Heart left ventricle (tissue), 16 donors: ENCODE data around the gene KIAA1586. TPM values are rescaled to one million over a fixed set of nuclear protein-coding genes. Genes with fewer than 3 reads are reported as not detected.
"Not testable (repeated sequence)": the region's sequence is repeated elsewhere in the genome, so short reads cannot be mapped to it uniquely, and the experiment has no call there.

ENCODE experiments used
- ATAC-seq, 4 donors: fragments of 200-7000 bp; cut with Tn5 transposase; one replicate each; pipeline ENCODE4 v1.9.1; 2020 to 2022; ENCODE audit warnings: moderate library complexity in 4 of 4, mild to moderate bottlenecking in 3 of 4, moderate number of reproducible peaks in 1 of 4
- DNase-seq, 5 donors: peaks; one replicate each; pipeline ENCODE4 v3.0.0-alpha.2; 2020
- H3K27ac ChIP-seq, 12 donors: fragments of 200-600 bp; sonication (generic) in 4 of 12; one replicate each; pipeline versions ENCODE4 v1.5.0 to v1.8.0; 2016 to 2022; ENCODE audit warnings: mild to moderate bottlenecking in 2 of 12
- H3K27me3 ChIP-seq, 9 donors: fragments of 200-600 bp; sonication (generic) in 2 of 9; one replicate each; pipeline versions ENCODE4 v1.5.1 to v1.8.0; 2016 to 2022; ENCODE audit warnings: mild to moderate bottlenecking in 3 of 9
- H3K36me3 ChIP-seq, 9 donors: fragments of 200-600 bp; sonication (generic) in 2 of 9; one replicate each; pipeline versions ENCODE4 v1.5.0 to v1.8.0; 2018 to 2022; ENCODE audit warnings: mild to moderate bottlenecking in 2 of 9
- H3K4me1 ChIP-seq, 12 donors: fragments of 200-600 bp; sonication (generic) in 4 of 12; one replicate each; pipeline versions ENCODE4 v1.5.0 to v1.8.0; 2016 to 2022; ENCODE audit warnings: mild to moderate bottlenecking in 3 of 12
- H3K4me3 ChIP-seq, 12 donors: fragments of 200-600 bp; sonication (generic) in 4 of 12; one replicate each; pipeline versions ENCODE4 v1.5.0 to v1.8.0; 2017 to 2022; ENCODE audit warnings: mild to moderate bottlenecking in 9 of 12, moderate library complexity in 4 of 12
- H3K9me3 ChIP-seq, 12 donors: fragments of 200-600 bp; sonication (generic) in 4 of 12; one replicate each; pipeline versions ENCODE4 v1.5.0 to v1.8.0; 2016 to 2022; ENCODE audit warnings: mild to moderate bottlenecking in 1 of 12
- CTCF ChIP-seq, 12 donors: fragments of 200-600 bp; sonication (generic) in 4 of 12; IDR thresholded peaks; one replicate each; pipeline versions ENCODE4 v1.5.0 to v1.8.0; 2018 to 2022; ENCODE audit warnings: antibody characterized with exemption in 12 of 12, mild to moderate bottlenecking in 5 of 12
- POLR2A ChIP-seq, 2 donors: fragments of 450-650 bp; IDR thresholded peaks; one replicate each; pipeline ENCODE4 v1.6.1; 2017; ENCODE audit warnings: antibody characterized with exemption in 2 of 2, mild to moderate bottlenecking in 2 of 2, moderate library complexity in 2 of 2
- WGBS, 4 donors: extraction: QIAGEN DNeasy Blood & Tissue Kit in 2 of 4; methylation state at CpG; one replicate each; pipeline versions ENCODE4 v1.1.5 to v1.1.7; 2013 to 2018; 5-methylcytosine and 5-hydroxymethylcytosine counted together
- intact Hi-C, 10 donors: fragments of 100-400 bp; cut with DNase I; formaldehyde crosslinking; loops; one replicate each; pipeline versions ENCODE4 v1.11.1 to v1.14.2; 2022
- polyA plus RNA-seq, 2 donors: library from polyadenylated mRNA; stranded (reverse); fragments of 200-250 nt; gene quantifications; one replicate each; pipeline ENCODE4 v1.2.3, GENCODE V29; 2013
- total RNA-seq, 9 donors: library from RNA; depleted of rRNA in 2 of 9; stranded (reverse); fragments of >200 nt in 2 of 9; fragmentation: NEBNext Ultra II Directional in 3 of 9; extraction: Animal tissue kit (Norgen Biotek cat#: 25700) in 3 of 9; gene quantifications; one replicate each; pipeline versions ENCODE4 v1.1.0 to v1.2.4, GENCODE V29; 2016 to 2023
- donor health status: ischemic (EF 13 %, LVEDD 7.1; RV severe dilation, severe dysfunction).
- donor health status: healthy with polysubstance abuse.
- donor health status: DM: no; HTN: yes; CAD: no.
- donor health status: DM: no; HTN: no; CAD: no.
- donor health status: ischemic (EF 25% LVEDD 6.9; RV normal size, moderate dysfunction).
- donor health status: ischemic (EF 25% LVEDD 5.7; RV mildly dilated, moderate dysfunction).
- donor health status: healthy.
- donor health status: DM: yes; HTN: yes; CAD: no.
- donor health status: ischemic (EF 35%, LVEDD 5.7; RV mildly dilated, moderate dysfunction).
- donor health status: nonischemic (EF 11% LVEDD 7.7; RV severe dilation, severe dysfunction).
- donor health status: DM: yes; HTN: yes; CAD: no.
- donor health status: PGD.
- donor health status: ischemic (EF 29% LVEDD 5.4; RV normal size, mild dysfunction).
- donor health status: nonischemic (EF 23%, LVEDD 6.1; RV moderate dilation, normal function).

Gene KIAA1586
- total and polyA plus RNA-seq, 11 donors, result 2.1 to 11.7 (median 6.3) TPM

GRCh38 chr6:57035549-57035948 lies 10.9 kb upstream of the KIAA1586 start:
- intact Hi-C loops, result no loop called here
- Histone ChIP-seq H3K4me1 (no peaks in the 10 kb centered on the region), H3K9me3 (no peaks in the 10 kb centered on the region), H3K4me3 (no peak overlapping the region), H3K27me3 (peaks cover 0 to 3% (median 0%) of the 10 kb centered on the region in 9 donors), H3K36me3 (no peaks in the 10 kb centered on the region), H3K27ac (no peak overlapping the region)
- no peak for ATAC-seq
- TF ChIP-seq CTCF (IDR thresholded peaks at IDR 0.05), result no peak
- no peak for TF ChIP-seq POLR2A (IDR thresholded peaks at IDR 0.05)
- DNase-seq, result no peak
- 23 to 45% (median 27%) methylated on average over 3 of the region's 3 CpGs for WGBS, 4 donors

DNA sequence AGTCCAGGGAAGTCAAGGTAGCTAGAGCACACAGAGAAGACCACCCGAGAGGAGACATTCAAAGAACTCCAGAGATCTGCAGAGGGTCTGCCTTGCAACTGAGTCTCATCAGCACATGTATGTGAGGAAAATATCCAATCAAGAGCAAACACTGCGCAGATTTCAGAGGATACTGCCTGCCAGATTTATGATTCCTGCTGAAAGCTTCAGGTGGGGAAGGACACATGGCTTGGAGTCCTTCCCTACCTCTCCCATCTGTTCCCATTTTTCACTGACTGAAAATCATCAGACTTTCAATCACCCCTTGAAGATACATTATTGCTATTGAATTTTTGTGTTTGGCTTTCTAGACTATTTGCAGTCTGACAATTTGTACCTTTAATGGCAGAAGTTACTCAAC lies 7.6 kb upstream of the KIAA1586 start:
- ATAC-seq (no peak), DNase-seq (no peak)
- Histone ChIP-seq H3K4me3 (no peak overlapping the region), H3K9me3 (no peaks in the 10 kb centered on the region), H3K27me3 (peaks cover 0 to 12% (median 0%) of the 10 kb centered on the region in 9 donors), H3K27ac (no peak overlapping the region), H3K36me3 (no peaks in the 10 kb centered on the region), H3K4me1 (no peaks in the 10 kb centered on the region)
- TF ChIP-seq POLR2A (IDR thresholded peaks at IDR 0.05), result no peak
- no peak for TF ChIP-seq CTCF (IDR thresholded peaks at IDR 0.05)
- intact Hi-C loops, result no loop called here
- WGBS, 4 donors, result 89 to 93% (median 91%) methylated on average over 2 of the region's 2 CpGs

- DNase-seq (no peak), ATAC-seq (no peak)
- 76 to 80% (median 77%) methylated on average over 5 of the region's 5 CpGs for WGBS, 4 donors
- H3K4me1 ChIP-seq, result no peaks in the 10 kb centered on the region
- no peaks in the 10 kb centered on the region for H3K9me3 ChIP-seq
- peaks cover 0 to 12% (median 0%) of the 10 kb centered on the region in 9 donors for H3K27me3 ChIP-seq
- no peak for TF ChIP-seq POLR2A (IDR thresholded peaks at IDR 0.05)
- TF ChIP-seq CTCF (IDR thresholded peaks at IDR 0.05), result no peak
- no peak overlapping the region for H3K27ac ChIP-seq
- H3K4me3 ChIP-seq, result no peak overlapping the region
- H3K36me3 ChIP-seq, result no peaks in the 10 kb centered on the region
- intact Hi-C loops, result loop anchor here in 2 of 10 donors (10.0 kb wide), 2 partner anchors 135 to 275 kb away; partner anchors contain the start of genes BAG2 (in 1 of the 2) and PRIM2 (in 1 of the 2)
Measured at GRCh38 chr6:57040011-57040410, 6.5 kb upstream of the KIAA1586 start.

GRCh38 chr6:57044061-57044460 lies 2.4 kb upstream of the KIAA1586 start:
- ATAC-seq, result not testable (repeated sequence)

DNA sequence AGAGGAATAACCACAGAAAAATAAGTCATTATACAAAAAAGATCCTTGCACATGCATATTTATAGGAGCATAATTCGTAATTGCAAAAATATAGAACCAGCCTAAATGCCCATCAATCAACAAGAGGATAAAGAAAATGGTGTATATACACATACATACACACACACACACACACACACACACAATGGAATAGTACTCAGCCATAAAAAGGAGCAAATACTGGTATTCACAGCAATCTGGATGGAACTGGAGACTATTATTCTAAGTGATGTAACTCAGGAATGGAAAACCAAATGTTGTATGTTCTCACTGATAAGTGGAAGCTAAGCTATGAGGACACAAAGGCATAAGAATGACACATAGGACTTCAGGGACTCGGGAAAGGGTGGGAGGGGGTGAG lies 1.9 kb upstream of the KIAA1586 start:
- Histone ChIP-seq H3K36me3 (peaks cover 0 to 8% (median 3%) of the 10 kb centered on the region in 9 donors), H3K27me3 (peaks cover 0 to 9% (median 0%) of the 10 kb centered on the region in 9 donors), H3K27ac (no peak overlapping the region), H3K4me1 (peaks cover 0 to 17% (median 6%) of the 10 kb centered on the region in 12 donors), H3K4me3 (no peak overlapping the region), H3K9me3 (peaks cover 0 to 4% (median 0%) of the 10 kb centered on the region in 12 donors)
- TF ChIP-seq CTCF (IDR thresholded peaks at IDR 0.05) (no peak), POLR2A (IDR thresholded peaks at IDR 0.05) (no peak)
- 90 to 94% (median 92%) methylated on average over 2 of the region's 2 CpGs for WGBS, 4 donors
- no peak for DNase-seq
- ATAC-seq, result no peak
- intact Hi-C loops, result loop anchor here in 2 of 10 donors (10.0 kb wide), 2 partner anchors 130 to 270 kb away; partner anchors contain the start of genes BAG2 (in 1 of the 2) and PRIM2 (in 1 of the 2)

More at GRCh38 chr6:57044061-57044460, 2.4 kb upstream of the KIAA1586 start:
- H3K4me3 ChIP-seq, H3K36me3 ChIP-seq, H3K27me3 ChIP-seq, H3K9me3 ChIP-seq, H3K27ac ChIP-seq, DNase-seq: not testable (repeated sequence)
- intact Hi-C loops, result loop anchor here in 2 of 10 donors (10.0 kb wide), 2 partner anchors 131 to 271 kb away; partner anchors contain the start of genes BAG2 (in 1 of the 2) and PRIM2 (in 1 of the 2)
- peaks cover 0 to 13% (median 6%) of the 10 kb centered on the region in 12 donors for H3K4me1 ChIP-seq
- WGBS, 4 donors, result 85 to 96% (median 88%) methylated on average over 1 of the region's 1 CpG

DNA sequence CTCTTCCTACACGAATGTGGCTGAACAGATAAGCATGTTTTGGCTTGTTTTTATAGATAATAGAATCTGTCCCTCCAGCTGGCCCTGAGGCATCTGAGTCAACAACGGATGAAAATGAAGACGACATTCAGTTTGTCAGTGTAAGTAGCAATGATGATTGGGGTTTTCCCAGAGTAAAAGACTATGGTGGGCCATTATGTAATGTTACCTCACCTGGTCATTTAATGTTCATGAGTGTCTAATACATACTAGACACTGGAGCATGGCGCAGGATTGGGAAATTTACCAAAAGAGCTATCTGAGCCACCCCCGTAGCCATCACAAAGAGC lies 728 bp downstream of the KIAA1586 start:
- Histone ChIP-seq H3K4me1 (peaks cover 0 to 19% (median 6%) of the 10 kb centered on the region in 12 donors), H3K36me3 (peaks cover 0 to 26% (median 24%) of the 10 kb centered on the region in 9 donors)
- no CpG with 5 or more reads among the region's 5 CpGs for WGBS, 4 donors
- not testable (repeated sequence) for H3K27me3 ChIP-seq, H3K27ac ChIP-seq, DNase-seq, H3K4me3 ChIP-seq, H3K9me3 ChIP-seq
- ATAC-seq, result peak in 1 of 4 donors; percentile 2
- intact Hi-C loops, result loop anchor here in 4 of 10 donors (5.0 to 10.0 kb wide), 4 partner anchors 40 to 268 kb away; partner anchors contain the start of genes BAG2 (in 1 of the 4), PRIM2 (in 1 of the 4) and RAB23 (in 1 of the 4)

DNA sequence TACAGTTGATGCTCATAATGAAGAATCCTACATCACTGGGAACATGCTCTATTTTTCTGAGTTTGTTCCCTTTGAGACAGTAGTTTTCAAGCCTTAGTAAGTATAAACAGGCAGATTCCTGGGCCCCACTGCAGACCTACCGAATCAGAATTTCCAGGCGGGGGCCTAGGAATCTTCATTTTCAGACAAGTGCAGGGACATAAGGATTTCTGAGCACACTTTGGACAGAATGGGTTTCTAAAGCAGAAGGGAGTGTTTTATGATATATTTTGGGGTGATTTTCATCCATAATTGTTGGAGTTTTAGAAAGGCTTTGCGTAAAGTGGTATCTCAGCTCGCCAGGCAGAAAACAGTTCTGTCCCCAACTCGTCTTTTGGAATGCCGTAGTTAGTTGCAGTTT lies 1.4 kb downstream of the KIAA1586 start:
- not testable (repeated sequence) for H3K27ac ChIP-seq, H3K9me3 ChIP-seq, H3K27me3 ChIP-seq, ATAC-seq, DNase-seq
- Histone ChIP-seq H3K4me3 (peak overlapping the region in 2 of 12 donors; percentile 14 to 16), H3K4me1 (peaks cover 0 to 19% (median 6%) of the 10 kb centered on the region in 12 donors), H3K36me3 (peaks cover 3 to 33% (median 30%) of the 10 kb centered on the region in 9 donors)
- intact Hi-C loops, result loop anchor here in 4 of 10 donors (5.0 to 10.0 kb wide), 4 partner anchors 39 to 267 kb away; partner anchors contain the start of genes BAG2 (in 1 of the 4), PRIM2 (in 1 of the 4) and RAB23 (in 1 of the 4)
- WGBS, 4 donors, result 86 to 95% (median 89%) methylated on average over 5 to 6 of the region's 6 CpGs
